Colonic mucosa (tissue), 4 donors: ENCODE results near the gene TF. TPM values are rescaled to one million over a fixed set of nuclear protein-coding genes. Genes with fewer than 3 reads are reported as not detected.

Experiments used
- DNase-seq: peaks from one replicate; pipeline ENCODE4 v3.0.0-alpha.2; 2020
- H3K27ac ChIP-seq: fragments of 200-600 bp; one replicate; pipeline ENCODE4 v1.8.0; 2021
- H3K27me3 ChIP-seq: fragments of 200-600 bp; one replicate; pipeline ENCODE4 v1.8.0; 2021
- H3K36me3 ChIP-seq: fragments of 200-600 bp; one replicate; pipeline ENCODE4 v1.8.0; 2021
- H3K4me1 ChIP-seq: fragments of 200-600 bp; one replicate; pipeline ENCODE4 v1.8.0; 2021; ENCODE audit warnings: mild to moderate bottlenecking
- H3K4me3 ChIP-seq: fragments of 200-600 bp; one replicate; pipeline ENCODE4 v1.8.0; 2021
- H3K9ac ChIP-seq, 2 donors: one replicate each; pipeline ENCODE4 v1.7.0; 2013; ENCODE audit warnings: control low read depth in 2 of 2, low read depth in 2 of 2, low read length in 2 of 2
- H3K9me3 ChIP-seq: fragments of 200-600 bp; one replicate; pipeline ENCODE4 v1.8.0; 2021
- CTCF ChIP-seq: fragments of 200-600 bp; IDR thresholded peaks from one replicate; pipeline ENCODE4 v1.8.0; 2022; ENCODE audit warnings: antibody characterized with exemption, mild to moderate bottlenecking
- intact Hi-C: fragments of 100-400 bp; cut with DNase I; formaldehyde crosslinking; loops from one replicate; pipeline ENCODE4 v1.14.1; 2022
- total RNA-seq, 2 donors: library from RNA; stranded (reverse); fragmentation: NEBNext Ultra II Directional in 1 of 2; extraction: Animal tissue kit (Norgen Biotek cat#: 25700) in 1 of 2; gene quantifications; one replicate each; pipeline ENCODE4 v1.2.1, GENCODE V29; 2021
- donor health status: healthy.
- donor health status: DM: no; HTN: no; CAD: no.
- donor health status: DM: no; HTN: no; CAD: no.

Gene TF
- total RNA-seq, 2 donors from 2014 or later = 3.2 to 18.6 TPM

- intact Hi-C loops = no loop called here
These were observed 7.0 kb downstream of the TF start for GRCh38 chr3:133753107-133753778.

GRCh38 chr3:133753779-133754164, 7.6 kb downstream of the TF start:
- TF ChIP-seq CTCF = no peak
- H3K27me3 ChIP-seq = no peaks in the 10 kb centered on the region
- intact Hi-C loops = no loop called here
- no peaks in the 10 kb centered on the region for H3K36me3 ChIP-seq
- DNase-seq = no peak
- H3K4me3 ChIP-seq = no peak overlapping the region
- no peaks in the 10 kb centered on the region for H3K9me3 ChIP-seq
- H3K27ac ChIP-seq = no peak overlapping the region
- no peak overlapping the region for H3K9ac ChIP-seq
- H3K4me1 ChIP-seq = no peaks in the 10 kb centered on the region

More at GRCh38 chr3:133753107-133753778, 7.0 kb downstream of the TF start:
- no peaks in the 10 kb centered on the region for H3K27me3 ChIP-seq
- no peak for TF ChIP-seq CTCF
- no peak overlapping the region for H3K9ac ChIP-seq
- no peak overlapping the region for H3K4me3 ChIP-seq
- H3K9me3 ChIP-seq = no peaks in the 10 kb centered on the region
- H3K4me1 ChIP-seq = no peaks in the 10 kb centered on the region
- H3K27ac ChIP-seq = no peak overlapping the region
- H3K36me3 ChIP-seq = no peaks in the 10 kb centered on the region
- no peak for DNase-seq

- no peak overlapping the region for H3K9ac ChIP-seq
- TF ChIP-seq CTCF = no peak
- H3K4me3 ChIP-seq = no peak overlapping the region
- no peaks in the 10 kb centered on the region for H3K4me1 ChIP-seq
- H3K9me3 ChIP-seq = no peaks in the 10 kb centered on the region
- H3K27ac ChIP-seq = no peak overlapping the region
- H3K27me3 ChIP-seq = no peaks in the 10 kb centered on the region
- intact Hi-C loops = no loop called here
- no peak for DNase-seq
- no peaks in the 10 kb centered on the region for H3K36me3 ChIP-seq
These were observed 8.3 kb downstream of the TF start for GRCh38 chr3:133754455-133754854.

GRCh38 chr3:133754973-133755828, 9.0 kb downstream of the TF start:
- H3K9me3 ChIP-seq = no peaks in the 10 kb centered on the region
- no peak overlapping the region for H3K27ac ChIP-seq
- H3K4me1 ChIP-seq = no peaks in the 10 kb centered on the region
- DNase-seq = no peak
- no peaks in the 10 kb centered on the region for H3K36me3 ChIP-seq
- no peak for TF ChIP-seq CTCF
- H3K27me3 ChIP-seq = no peaks in the 10 kb centered on the region
- H3K4me3 ChIP-seq = no peak overlapping the region
- H3K9ac ChIP-seq = no peak overlapping the region
- intact Hi-C loops = no loop called here

GRCh38 chr3:133756716-133757694, 10.8 kb downstream of the TF start:
- Histone ChIP-seq H3K4me1 (no peaks in the 10 kb centered on the region), H3K9me3 (no peaks in the 10 kb centered on the region), H3K27me3 (no peaks in the 10 kb centered on the region), H3K4me3 (no peak overlapping the region), H3K36me3 (no peaks in the 10 kb centered on the region), H3K9ac (no peak overlapping the region), H3K27ac (no peak overlapping the region)
- intact Hi-C loops = no loop called here
- no peak for TF ChIP-seq CTCF
- DNase-seq = no peak
